Progenitor cell of endocrine pancreas (in vitro differentiated cells): ENCODE results near the gene ARHGEF28. TPM values are rescaled to one million over a fixed set of nuclear protein-coding genes. Genes with fewer than 3 reads are reported as not detected.

Source experiments
- DNase-seq: peaks from one replicate; pipeline ENCODE4 v3.0.0; 2021; ENCODE audit warnings: low spot score; ENCODE audit not compliant: unreplicated experiment
- H3K27ac Mint-ChIP-seq: 2 replicates; pipeline ENCODE4 v1.8.0; 2021; ENCODE audit warnings: mild to moderate bottlenecking, moderate library complexity, mixed read lengths
- H3K27me3 Mint-ChIP-seq: 2 replicates; pipeline ENCODE4 v1.8.0; 2021; ENCODE audit warnings: mixed read lengths
- H3K36me3 Mint-ChIP-seq: 2 replicates; pipeline ENCODE4 v1.8.0; 2022; ENCODE audit warnings: mixed read lengths; ENCODE audit not compliant: insufficient read depth
- H3K4me1 Mint-ChIP-seq: 2 replicates; pipeline ENCODE4 v1.8.0; 2021; ENCODE audit warnings: low read depth, mixed read lengths
- H3K4me3 Mint-ChIP-seq: 2 replicates; pipeline ENCODE4 v1.8.0; 2021; ENCODE audit warnings: low read depth, mild to moderate bottlenecking, moderate library complexity, mixed read lengths
- H3K9me3 Mint-ChIP-seq: 2 replicates; pipeline ENCODE4 v1.8.0; 2021; ENCODE audit warnings: low read depth, mixed read lengths
- total RNA-seq: library from RNA; stranded (reverse); gene quantifications from 2 replicates; pipeline ENCODE4 v1.2.1, GENCODE V29; 2021
- TF ChIP-seq, protein P1 (sequence below): fragments of 200-600 bp; sonication (generic); IDR thresholded peaks from one replicate; pipeline ENCODE4 v1.5.0; 2021; ENCODE audit warnings: antibody characterized with exemption, mild to moderate bottlenecking; ENCODE audit not compliant: unreplicated experiment

ARHGEF28 gene
- total RNA-seq, 1 donor from 2014 or later = 15.0 TPM

DNA sequence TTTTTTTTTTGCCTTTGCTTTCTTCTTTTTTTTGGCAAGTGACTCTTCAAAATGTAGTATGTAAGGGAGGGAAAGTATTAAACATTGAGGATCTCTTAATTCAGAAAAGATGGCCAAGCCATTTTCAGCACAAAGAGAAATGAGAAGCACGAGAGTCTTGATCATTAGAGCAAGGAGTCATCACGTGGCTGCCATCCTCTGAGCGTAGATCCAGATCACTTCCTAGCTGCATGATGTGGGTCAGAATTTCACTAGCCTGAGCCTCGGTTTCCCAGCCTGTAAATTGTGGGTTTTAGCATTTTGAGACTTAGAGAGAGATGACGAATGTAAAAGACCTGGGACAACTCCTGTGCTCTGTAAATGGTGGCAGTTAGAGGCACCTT, 312.9 kb downstream of the ARHGEF28 start:
- no peak for DNase-seq
- H3K27me3 Mint-ChIP-seq = no peaks in the 10 kb centered on the region
- peaks cover 11% of the 10 kb centered on the region for H3K4me1 Mint-ChIP-seq
- H3K36me3 Mint-ChIP-seq = no peaks in the 10 kb centered on the region
- no peak overlapping the region for H3K27ac Mint-ChIP-seq
- TF ChIP-seq, protein P1, sequence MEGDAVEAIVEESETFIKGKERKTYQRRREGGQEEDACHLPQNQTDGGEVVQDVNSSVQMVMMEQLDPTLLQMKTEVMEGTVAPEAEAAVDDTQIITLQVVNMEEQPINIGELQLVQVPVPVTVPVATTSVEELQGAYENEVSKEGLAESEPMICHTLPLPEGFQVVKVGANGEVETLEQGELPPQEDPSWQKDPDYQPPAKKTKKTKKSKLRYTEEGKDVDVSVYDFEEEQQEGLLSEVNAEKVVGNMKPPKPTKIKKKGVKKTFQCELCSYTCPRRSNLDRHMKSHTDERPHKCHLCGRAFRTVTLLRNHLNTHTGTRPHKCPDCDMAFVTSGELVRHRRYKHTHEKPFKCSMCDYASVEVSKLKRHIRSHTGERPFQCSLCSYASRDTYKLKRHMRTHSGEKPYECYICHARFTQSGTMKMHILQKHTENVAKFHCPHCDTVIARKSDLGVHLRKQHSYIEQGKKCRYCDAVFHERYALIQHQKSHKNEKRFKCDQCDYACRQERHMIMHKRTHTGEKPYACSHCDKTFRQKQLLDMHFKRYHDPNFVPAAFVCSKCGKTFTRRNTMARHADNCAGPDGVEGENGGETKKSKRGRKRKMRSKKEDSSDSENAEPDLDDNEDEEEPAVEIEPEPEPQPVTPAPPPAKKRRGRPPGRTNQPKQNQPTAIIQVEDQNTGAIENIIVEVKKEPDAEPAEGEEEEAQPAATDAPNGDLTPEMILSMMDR = no peak
- H3K9me3 Mint-ChIP-seq = no peaks in the 10 kb centered on the region
- no peak overlapping the region for H3K4me3 Mint-ChIP-seq

DNA sequence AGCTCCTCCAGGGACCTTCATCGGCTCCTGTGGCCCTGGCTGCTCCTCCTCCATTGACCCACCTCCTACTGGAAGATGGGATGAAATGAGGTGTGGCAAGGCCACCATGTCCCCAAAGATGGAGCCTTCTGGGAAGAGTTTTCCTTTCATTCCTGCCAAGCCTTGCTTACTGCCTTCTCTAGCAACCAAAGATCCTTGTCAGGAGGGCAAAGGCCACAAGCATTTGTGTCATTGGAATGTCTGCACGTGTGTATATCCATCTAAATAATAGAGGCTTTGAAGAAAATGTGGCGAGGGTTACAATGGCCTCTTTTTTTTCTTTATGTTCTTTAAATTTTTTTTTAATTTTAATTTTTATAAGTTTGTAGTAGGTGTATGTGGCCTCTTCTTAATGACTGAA, 313.6 kb downstream of the ARHGEF28 start:
- H3K27ac Mint-ChIP-seq = no peak overlapping the region
- no peak for DNase-seq
- peaks cover 11% of the 10 kb centered on the region for H3K4me1 Mint-ChIP-seq
- no peak overlapping the region for H3K4me3 Mint-ChIP-seq
- TF ChIP-seq, protein P1 = no peak
- H3K27me3 Mint-ChIP-seq = no peaks in the 10 kb centered on the region
- peaks cover 4% of the 10 kb centered on the region for H3K9me3 Mint-ChIP-seq
- peaks cover 5% of the 10 kb centered on the region for H3K36me3 Mint-ChIP-seq

DNA sequence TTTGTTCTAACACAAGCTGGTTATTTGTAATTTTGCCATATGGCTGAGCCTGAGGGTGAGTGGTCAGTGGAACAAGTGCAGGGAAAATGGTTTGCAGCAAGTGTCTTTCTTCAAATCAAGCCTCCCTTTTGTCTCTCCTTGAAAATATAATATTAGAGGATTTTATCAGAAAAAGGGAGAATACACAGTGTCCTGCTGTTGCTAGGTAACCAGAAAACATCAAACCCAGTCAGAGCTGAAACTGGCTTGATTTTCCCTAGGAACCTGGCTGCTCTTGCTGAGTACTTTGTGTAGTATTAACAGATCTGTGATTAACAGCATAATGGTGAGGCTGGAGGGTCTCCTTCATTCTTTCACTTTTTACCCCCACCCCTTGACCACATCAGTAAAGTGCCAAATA, 314.0 kb downstream of the ARHGEF28 start:
- DNase-seq = no peak
- peaks cover 4% of the 10 kb centered on the region for H3K9me3 Mint-ChIP-seq
- H3K4me1 Mint-ChIP-seq = peaks cover 11% of the 10 kb centered on the region
- H3K27ac Mint-ChIP-seq = no peak overlapping the region
- peaks cover 5% of the 10 kb centered on the region for H3K36me3 Mint-ChIP-seq
- H3K27me3 Mint-ChIP-seq = no peaks in the 10 kb centered on the region
- H3K4me3 Mint-ChIP-seq = no peak overlapping the region
- TF ChIP-seq, protein P1 = no peak

DNA sequence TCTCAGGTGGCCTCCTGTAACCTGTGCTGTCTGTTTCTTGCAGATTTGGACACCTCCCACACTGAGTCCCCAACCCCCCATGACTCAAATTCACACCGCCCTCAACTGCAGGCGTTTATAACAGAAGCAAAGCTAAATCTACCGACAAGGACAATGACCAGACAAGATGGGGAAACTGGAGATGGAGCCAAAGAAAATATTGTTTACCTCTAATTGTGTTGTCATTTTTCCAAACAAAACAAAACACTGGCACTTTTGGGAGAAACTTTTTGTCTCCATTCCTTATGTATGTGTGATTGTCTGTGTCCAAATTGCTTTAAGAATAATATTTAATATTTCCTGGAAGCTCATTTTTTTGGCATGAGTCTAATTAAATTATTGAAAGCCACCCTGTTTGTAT, 314.8 kb downstream of the ARHGEF28 start:
- H3K27ac Mint-ChIP-seq = no peak overlapping the region

DNA sequence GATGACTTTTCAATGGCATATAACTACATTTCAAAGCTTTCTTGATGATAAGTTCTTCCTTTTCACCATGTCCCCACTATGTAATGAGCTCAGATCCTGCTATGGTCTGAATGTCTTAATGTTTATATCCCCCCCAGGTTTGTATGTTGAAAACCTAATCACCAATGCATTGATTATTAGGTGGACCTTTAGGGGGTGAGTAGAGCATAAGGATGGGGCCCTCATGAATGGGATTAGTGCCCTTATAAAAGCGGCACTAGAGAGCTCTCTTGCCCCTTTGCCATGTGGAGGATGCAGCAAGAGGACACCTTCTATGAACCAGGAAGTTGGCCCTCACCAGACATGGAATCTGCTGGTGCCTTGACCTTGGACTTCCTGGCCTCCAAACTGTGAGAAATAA, 316.8 kb downstream of the ARHGEF28 start:
- no peak for DNase-seq
- Mint-ChIP-seq H3K4me1 (peaks cover 11% of the 10 kb centered on the region), H3K27ac (no peak overlapping the region), H3K4me3 (no peak overlapping the region), H3K36me3 (peaks cover 5% of the 10 kb centered on the region), H3K9me3 (peaks cover 4% of the 10 kb centered on the region), H3K27me3 (no peaks in the 10 kb centered on the region)
- TF ChIP-seq, protein P1 = no peak

More for the DNA sequence above, 314.8 kb downstream of the ARHGEF28 start:
- Mint-ChIP-seq H3K27me3 (no peaks in the 10 kb centered on the region), H3K36me3 (peaks cover 5% of the 10 kb centered on the region), H3K9me3 (peaks cover 4% of the 10 kb centered on the region), H3K4me1 (peaks cover 11% of the 10 kb centered on the region), H3K4me3 (no peak overlapping the region)
- TF ChIP-seq, protein P1 = no peak
- DNase-seq = no peak
